HL-60 (cell line): ENCODE results near the gene SOX8.

Experiments
- DNase-seq, 2 experiments: peaks; one replicate each; pipeline ENCODE4 v3.0.0-alpha.2; 2010 to 2020; ENCODE audit warnings: low read depth in 1 of 2, low spot score in 1 of 2
- H3K27ac ChIP-seq: fragments of 250-450 bp; sonication (Bioruptor Pico); replicated peaks from 2 replicates; pipeline ENCODE4 v1.5.1; 2020; ENCODE audit warnings: mild to moderate bottlenecking, moderate library complexity
- H3K27me3 ChIP-seq: fragments of 250-450 bp; sonication (Bioruptor Pico); 2 replicates; pipeline ENCODE4 v1.5.1; 2021; ENCODE audit warnings: mild to moderate bottlenecking, moderate library complexity; ENCODE audit not compliant: insufficient read depth, poor library complexity, severe bottlenecking
- H3K4me3 ChIP-seq: replicated peaks from 2 replicates; pipeline ENCODE4 v1.5.1; 2011; ENCODE audit warnings: mild to moderate bottlenecking, control low read depth, low read length; ENCODE audit not compliant: insufficient read depth
- CTCF ChIP-seq: IDR thresholded peaks from one replicate; pipeline ENCODE4 v1.5.1; 2011; ENCODE audit warnings: low read length, control low read depth, inconsistent platforms; ENCODE audit not compliant: insufficient read depth
- GABPA ChIP-seq: IDR thresholded peaks from 2 replicates; pipeline ENCODE4 v1.6.1; 2012; ENCODE audit warnings: low read depth
- POLR2AphosphoS5 ChIP-seq: IDR thresholded peaks from 2 replicates; pipeline ENCODE4 v1.6.1; 2012; ENCODE audit warnings: low read depth
- REST ChIP-seq: IDR thresholded peaks from 2 replicates; pipeline ENCODE4 v1.6.1; 2012; ENCODE audit warnings: low read depth; ENCODE audit not compliant: insufficient replicate concordance
- SPI1 ChIP-seq: IDR thresholded peaks from 2 replicates; pipeline ENCODE4 v1.6.1; 2012; ENCODE audit warnings: low read depth, mild to moderate bottlenecking, borderline replicate concordance

SOX8 gene

GRCh38 chr16:990516-991291, 9.1 kb downstream of the SOX8 start:
- H3K27me3 ChIP-seq, result no peaks in the 10 kb centered on the region
- TF ChIP-seq CTCF, result no peak
- no peak for TF ChIP-seq POLR2AphosphoS5
- TF ChIP-seq SPI1, result no peak
- no peak for TF ChIP-seq REST
- TF ChIP-seq GABPA, result no peak
- no peak overlapping the region for H3K27ac ChIP-seq
- no peak overlapping the region for H3K4me3 ChIP-seq
- no peak for DNase-seq

GRCh38 chr16:991345-991744, 9.8 kb downstream of the SOX8 start:
- H3K27ac ChIP-seq, result no peak overlapping the region
- no peaks in the 10 kb centered on the region for H3K27me3 ChIP-seq
- H3K4me3 ChIP-seq, result no peak overlapping the region
- TF ChIP-seq GABPA, result no peak
- TF ChIP-seq REST, result no peak
- TF ChIP-seq SPI1, result no peak
- no peak for TF ChIP-seq CTCF
- no peak for TF ChIP-seq POLR2AphosphoS5
- DNase-seq, result no peak

- no peak for TF ChIP-seq REST
- no peak for TF ChIP-seq GABPA
- no peak for TF ChIP-seq POLR2AphosphoS5
- TF ChIP-seq CTCF, result no peak
- TF ChIP-seq SPI1, result no peak
- Histone ChIP-seq H3K27ac (no peak overlapping the region), H3K27me3 (no peaks in the 10 kb centered on the region), H3K4me3 (no peak overlapping the region)
- DNase-seq, result no peak
These were observed 10.2 kb downstream of the SOX8 start for GRCh38 chr16:991773-992172.
